Tibial nerve (tissue), 4 donors: ENCODE results near the gene RGPD4. TPM values are rescaled to one million over a fixed set of nuclear protein-coding genes. Genes with fewer than 3 reads are reported as not detected.

Experiments used
- small RNA-seq: library from RNA; depleted of rRNA; stranded (forward); fragments of <200 nt; gene quantifications from one replicate; pipeline ENCODE3, GENCODE V24; 2016
- total RNA-seq, 4 donors: library from RNA; depleted of rRNA; stranded (reverse); fragments of >200 nt; gene quantifications; one replicate each; pipeline ENCODE4 v1.1.0, GENCODE V29; 2016

The RGPD4 gene
- total RNA-seq, 4 donors from 2014 or later, result not detected

Small RNA genes lying within 50 kb of the gene (small RNA-seq; reads per million reads assigned to genes)
- gene AC009963.1 (not detected), gene AC009963.2 (not detected)

Other genes starting within 250 kb of the RGPD4 start
- gene SLC5A7, start 159.6 kb downstream of the RGPD4 start, total RNA-seq, result under 1 TPM in 1 of 4 donors, not detected in 3; 0.87 TPM